Activated naive CD4-positive, alpha-beta T cell treated with anti-CD3 and anti-CD28 coated beads, Interleukin-2, amount 50 U/mL, for 16 hours (primary cell): ENCODE data around the gene ATXN7L3B.
A peak's percentile ranks its signal among the peaks of the same experiment; 100 is the strongest.
"Not testable (repeated sequence)": the region's sequence is repeated elsewhere in the genome, so short reads cannot be mapped to it uniquely, and the experiment has no call there.

Experiments used
- DNase-seq: peaks from one replicate; pipeline ENCODE4 v3.0.0-alpha.2; 2020

ATXN7L3B gene

GRCh38 chr12:74537707-74538385 lies at the start of gene ATXN7L3B:
TSS of gene ATXN7L3B (plus strand) at chr12:74537835. CDS start at chr12:74538113, 278 bp downstream.
- peak; percentile 95 for DNase-seq

GRCh38 chr12:74488134-74488533 lies 49.5 kb upstream of the ATXN7L3B start:
- DNase-seq: no peak

GRCh38 chr12:74489543-74489942 lies 48.1 kb upstream of the ATXN7L3B start:
- no peak for DNase-seq

- DNase-seq: no peak
Measured at GRCh38 chr12:74490390-74491064, 47.1 kb upstream of the ATXN7L3B start.

- DNase-seq: no peak
Measured at GRCh38 chr12:74491374-74491773, 46.3 kb upstream of the ATXN7L3B start.

- no peak for DNase-seq
Measured at GRCh38 chr12:74499192-74499591, 38.4 kb upstream of the ATXN7L3B start.

GRCh38 chr12:74508873-74509657 lies 28.6 kb upstream of the ATXN7L3B start:
- not testable (repeated sequence) for DNase-seq

GRCh38 chr12:74509886-74510285 lies 27.7 kb upstream of the ATXN7L3B start:
- DNase-seq: no peak

GRCh38 chr12:74514098-74514872 lies 23.4 kb upstream of the ATXN7L3B start:
- no peak for DNase-seq

- no peak for DNase-seq
Measured at GRCh38 chr12:74515849-74516248, 21.8 kb upstream of the ATXN7L3B start.

GRCh38 chr12:74526535-74526934 lies 11.1 kb upstream of the ATXN7L3B start:
- no peak for DNase-seq

GRCh38 chr12:74527491-74527890 lies 10.1 kb upstream of the ATXN7L3B start:
- no peak for DNase-seq

GRCh38 chr12:74530676-74531075 lies 7.0 kb upstream of the ATXN7L3B start:
- no peak for DNase-seq

GRCh38 chr12:74535536-74535935 lies 2.1 kb upstream of the ATXN7L3B start:
- no peak for DNase-seq

GRCh38 chr12:74537126-74537706 lies 419 bp upstream of the ATXN7L3B start:
- no peak for DNase-seq

GRCh38 chr12:74538491-74539258 lies 1.0 kb downstream of the ATXN7L3B start:
- peak; percentile 38 for DNase-seq

- DNase-seq: no peak
Measured at GRCh38 chr12:74539261-74539660, 1.6 kb downstream of the ATXN7L3B start.

- no peak for DNase-seq
Measured at GRCh38 chr12:74539765-74540526, 2.3 kb downstream of the ATXN7L3B start.

GRCh38 chr12:74541074-74541473 lies 3.4 kb downstream of the ATXN7L3B start:
- DNase-seq: no peak

- DNase-seq: no peak
Measured at GRCh38 chr12:74547249-74547648, 9.6 kb downstream of the ATXN7L3B start.

- DNase-seq: no peak
Measured at GRCh38 chr12:74551291-74551690, 13.7 kb downstream of the ATXN7L3B start.
